Ishikawa (cell line): Measurements from ENCODE around the gene TRIM27.

Source experiments
- CEBPB ChIP-seq: IDR thresholded peaks from 2 replicates; pipeline ENCODE4 v1.6.1; 2012
- CREB1 ChIP-seq: IDR thresholded peaks from 2 replicates; pipeline ENCODE4 v1.6.1; 2012; ENCODE audit warnings: low read depth
- EGR1 ChIP-seq: IDR thresholded peaks from 2 replicates; pipeline ENCODE4 v1.6.1; 2012
- EP300 ChIP-seq: IDR thresholded peaks from 2 replicates; pipeline ENCODE4 v1.6.1; 2012; ENCODE audit warnings: borderline replicate concordance
- FOXM1 ChIP-seq: IDR thresholded peaks from 2 replicates; pipeline ENCODE4 v1.6.1; 2012; ENCODE audit warnings: low read depth, borderline replicate concordance
- MAX ChIP-seq: IDR thresholded peaks from 2 replicates; pipeline ENCODE4 v1.6.1; 2012
- NFIC ChIP-seq: IDR thresholded peaks from 2 replicates; pipeline ENCODE4 v1.6.1; 2012
- RAD21 ChIP-seq: IDR thresholded peaks from 2 replicates; pipeline ENCODE4 v1.6.1; 2012; ENCODE audit warnings: low read depth
- REST ChIP-seq: IDR thresholded peaks from 2 replicates; pipeline ENCODE4 v1.6.1; 2012; ENCODE audit warnings: low read depth, mild to moderate bottlenecking
- TAF1 ChIP-seq: IDR thresholded peaks from 2 replicates; pipeline ENCODE4 v1.6.1; 2012; ENCODE audit warnings: low read depth, mild to moderate bottlenecking
- TCF12 ChIP-seq: IDR thresholded peaks from 2 replicates; pipeline ENCODE4 v1.6.1; 2012; ENCODE audit warnings: low read depth
- TEAD4 ChIP-seq: IDR thresholded peaks from 2 replicates; pipeline ENCODE4 v1.6.1; 2012
- YY1 ChIP-seq: IDR thresholded peaks from 2 replicates; pipeline ENCODE4 v1.6.1; 2012; ENCODE audit warnings: low read depth
- ZBTB7A ChIP-seq: IDR thresholded peaks from 2 replicates; pipeline ENCODE4 v1.6.1; 2012; ENCODE audit warnings: low read depth
- TF ChIP-seq, protein P1 (sequence below): IDR thresholded peaks from 2 replicates; pipeline ENCODE4 v1.6.1; 2012

Gene TRIM27

GRCh38 chr6:28893172-28893799 lies 30.5 kb downstream of the TRIM27 start:
- TF ChIP-seq YY1 (no peak), TAF1 (no peak)

GRCh38 chr6:28892525-28892924 lies 31.3 kb downstream of the TRIM27 start:
- TF ChIP-seq RAD21 (no peak), ZBTB7A (no peak), TCF12 (no peak), FOXM1 (no peak), EP300 (no peak), REST (no peak), EGR1 (no peak), CREB1 (no peak), TEAD4 (no peak), YY1 (no peak), CEBPB (no peak), NFIC (no peak), TAF1 (no peak), MAX (no peak)
- TF ChIP-seq, protein P1, sequence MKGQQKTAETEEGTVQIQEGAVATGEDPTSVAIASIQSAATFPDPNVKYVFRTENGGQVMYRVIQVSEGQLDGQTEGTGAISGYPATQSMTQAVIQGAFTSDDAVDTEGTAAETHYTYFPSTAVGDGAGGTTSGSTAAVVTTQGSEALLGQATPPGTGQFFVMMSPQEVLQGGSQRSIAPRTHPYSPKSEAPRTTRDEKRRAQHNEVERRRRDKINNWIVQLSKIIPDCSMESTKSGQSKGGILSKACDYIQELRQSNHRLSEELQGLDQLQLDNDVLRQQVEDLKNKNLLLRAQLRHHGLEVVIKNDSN: no peak

GRCh38 chr6:28887796-28888496 lies 35.8 kb downstream of the TRIM27 start:
- TF ChIP-seq NFIC (no peak), CREB1 (no peak), FOXM1 (no peak), YY1 (no peak), RAD21 (no peak), MAX (no peak), ZBTB7A (no peak), REST (no peak), CEBPB (no peak), TAF1 (no peak), EP300 (no peak), TEAD4 (no peak), EGR1 (no peak), TCF12 (no peak)
- TF ChIP-seq, protein P1: no peak

DNA sequence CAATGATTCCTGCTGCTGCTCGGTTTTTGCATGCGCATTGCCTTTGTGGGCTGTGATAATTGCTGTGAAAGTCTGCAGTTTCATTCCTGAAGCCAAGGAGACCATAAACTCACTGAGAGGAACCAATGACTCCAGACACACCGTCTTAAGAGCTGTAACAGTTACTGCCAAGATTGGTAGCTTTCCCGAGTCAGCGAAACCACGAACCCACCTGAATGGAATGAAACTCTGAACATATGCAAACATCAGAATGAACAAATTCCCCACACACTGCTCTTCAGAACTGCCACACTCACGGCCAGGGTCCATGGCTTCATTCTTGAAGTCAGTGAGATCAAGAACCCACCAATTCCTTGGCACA lies 37.7 kb downstream of the TRIM27 start:
- no peak for TF ChIP-seq TAF1
- TF ChIP-seq CREB1: no peak
- no peak for TF ChIP-seq FOXM1
- TF ChIP-seq CEBPB: no peak
- no peak for TF ChIP-seq EP300
- no peak for TF ChIP-seq NFIC
- TF ChIP-seq MAX: no peak
- TF ChIP-seq, protein P1: no peak
- no peak for TF ChIP-seq RAD21
- no peak for TF ChIP-seq YY1
- no peak for TF ChIP-seq ZBTB7A
- TF ChIP-seq TEAD4: no peak
- no peak for TF ChIP-seq EGR1
- TF ChIP-seq REST: no peak
- TF ChIP-seq TCF12: no peak
